HUDEP-2 (cell line): ENCODE data around the gene ANAPC7.
"Not testable (repeated sequence)": the region's sequence is repeated elsewhere in the genome, so short reads cannot be mapped to it uniquely, and the experiment has no call there.

Source experiments
- DNase-seq, 76 experiments: peaks; one replicate each; lab custom pipeline; 2025; ENCODE audit not compliant: unreplicated experiment in 76 of 76; lab: John Stamatoyannopoulos, UW

ANAPC7 gene

DNA sequence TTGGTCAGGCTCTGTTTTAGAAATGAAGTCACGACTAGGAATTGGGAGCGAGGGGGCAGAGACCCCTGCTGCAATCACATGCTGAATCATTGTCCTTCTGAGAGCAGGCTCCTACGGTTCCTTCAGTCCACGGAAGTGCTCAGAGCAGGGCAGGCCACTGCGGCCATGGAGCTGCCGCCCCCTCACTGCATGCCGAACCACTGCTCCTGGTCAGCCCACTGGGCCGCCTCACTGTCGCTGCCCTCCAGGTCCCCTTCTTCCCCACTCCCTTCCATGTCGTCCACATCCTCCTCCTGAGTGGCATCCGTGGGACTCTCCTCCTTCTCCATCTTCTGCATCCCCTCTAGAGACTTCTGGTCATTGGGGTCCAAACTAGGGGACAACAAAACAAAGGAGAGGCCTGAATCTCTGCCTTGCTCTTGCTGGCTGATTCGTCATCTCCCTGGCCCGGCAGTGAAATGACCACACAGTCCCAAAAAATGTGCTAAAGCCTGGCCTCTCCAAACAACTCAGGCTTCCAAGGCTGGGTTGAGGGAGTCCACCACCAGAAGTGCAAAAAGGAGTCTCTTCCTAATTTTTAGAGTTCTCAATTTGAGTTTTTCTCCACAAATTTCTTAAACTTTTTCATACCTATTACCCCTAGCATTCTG, 29.4 kb downstream of the ANAPC7 start:
- DNase-seq: no peak

DNA sequence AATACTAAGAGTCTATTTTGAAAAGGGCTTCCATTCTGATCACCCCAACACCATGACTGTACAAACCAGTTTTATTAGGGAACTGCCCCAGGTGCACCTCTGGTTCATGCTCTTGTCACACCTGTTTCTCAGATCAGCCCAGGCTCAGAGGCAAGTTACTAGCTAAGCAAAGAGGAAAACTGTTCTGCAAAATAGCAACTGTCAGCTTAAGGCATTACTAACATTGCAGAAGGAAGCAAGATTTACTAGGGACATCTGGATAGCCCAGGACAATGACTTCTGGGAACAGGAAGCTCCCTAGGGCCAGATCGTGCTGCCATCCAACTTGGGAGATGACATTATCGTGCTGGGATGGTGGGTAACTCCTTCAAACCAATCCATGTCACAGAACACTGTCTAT, 30.1 kb downstream of the ANAPC7 start:
- DNase-seq: no peak

DNA sequence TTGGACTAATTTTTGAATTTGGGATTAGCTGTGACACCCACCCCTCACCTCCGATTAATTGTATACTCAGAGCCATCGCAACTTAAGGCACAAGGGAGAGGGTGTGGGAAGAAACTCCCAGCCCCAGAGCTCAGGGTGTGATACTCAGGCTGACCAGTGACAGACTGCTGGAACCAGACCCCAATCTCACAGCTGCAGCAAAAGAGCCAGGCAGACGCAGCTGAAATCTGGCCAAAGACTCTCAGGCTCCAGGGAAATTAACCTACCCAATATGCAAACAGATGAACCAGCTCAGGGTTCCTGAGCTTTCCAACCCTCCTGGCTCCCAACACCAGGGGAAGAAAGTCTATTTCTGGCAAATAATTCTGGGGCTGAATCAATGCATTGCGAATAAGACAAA, 30.5 kb downstream of the ANAPC7 start:
- no peak for DNase-seq

DNA sequence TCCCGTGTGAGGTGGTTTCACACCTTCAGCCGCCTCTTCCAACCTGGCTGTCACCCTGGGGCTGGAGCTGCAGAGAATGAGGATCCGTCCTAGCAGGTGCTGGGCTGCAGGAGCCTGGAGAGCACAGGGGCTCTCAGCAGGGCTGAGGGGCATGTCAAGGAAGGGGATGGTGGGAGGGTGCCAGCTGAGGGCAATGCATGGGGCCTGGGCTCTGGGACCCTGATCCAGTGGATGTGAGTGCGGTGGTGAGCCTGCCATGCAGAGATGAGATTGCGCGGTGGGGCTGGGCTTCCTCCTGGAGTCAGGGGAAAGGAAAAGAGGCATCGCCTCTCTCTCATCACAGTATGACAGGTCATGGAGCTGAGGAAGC, 31.5 kb downstream of the ANAPC7 start:
- no peak for DNase-seq

DNA sequence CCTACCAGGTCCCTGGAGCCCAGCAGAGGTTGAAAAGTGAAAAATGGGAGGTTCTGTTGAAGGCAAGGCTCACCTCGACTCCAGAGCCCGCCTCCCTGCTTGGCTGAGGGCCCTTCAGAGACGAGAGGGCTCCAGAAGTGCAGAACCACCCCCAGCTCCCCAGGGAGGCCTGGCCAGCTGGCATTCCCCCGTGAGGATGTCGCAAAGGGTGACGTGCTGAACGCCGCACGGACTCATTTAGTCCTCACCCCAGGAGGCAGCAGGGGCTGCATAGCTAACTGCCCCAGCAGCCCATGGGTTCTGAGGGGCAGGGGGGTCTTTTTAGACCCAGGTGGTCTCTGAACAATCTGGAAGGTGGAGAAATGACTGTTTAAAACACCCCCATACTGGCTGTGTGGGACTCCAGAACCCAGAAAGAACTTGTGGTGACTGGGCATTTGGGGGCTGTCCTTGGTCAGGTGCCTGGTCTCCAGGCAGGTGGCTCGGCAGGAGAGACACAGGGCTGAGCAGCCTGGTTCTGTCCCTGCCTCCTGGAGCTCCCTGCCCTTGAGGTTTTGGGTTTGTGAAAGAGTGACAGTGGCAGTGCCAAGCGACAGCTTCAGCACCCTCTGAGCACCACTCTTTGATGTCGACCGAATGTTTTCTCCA, 32.0 kb downstream of the ANAPC7 start:
- no peak for DNase-seq

DNA sequence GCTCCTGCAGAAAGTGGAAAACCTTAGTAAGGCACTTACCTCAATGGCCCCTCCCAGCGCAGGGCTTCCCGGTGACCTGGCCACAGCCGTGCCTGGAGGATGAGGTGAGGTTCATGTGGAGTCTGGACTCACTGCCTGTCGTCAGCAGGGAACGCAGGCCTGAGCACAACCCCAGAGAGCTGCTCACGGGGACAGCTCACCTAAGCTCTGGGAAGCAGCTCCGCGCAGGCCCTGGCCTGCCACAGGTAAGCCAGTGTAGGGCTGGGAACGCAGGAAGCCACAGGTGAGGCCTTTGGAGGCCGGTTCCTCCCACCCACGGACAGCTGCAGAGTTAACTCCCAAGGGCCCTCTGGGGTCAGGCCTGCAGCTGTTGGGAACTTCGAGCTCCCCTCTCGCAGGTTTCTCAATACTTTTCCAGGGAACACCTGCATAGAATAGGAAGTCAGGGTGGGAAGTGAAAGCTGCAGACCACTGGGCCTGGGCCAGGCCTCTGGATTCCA, 32.7 kb downstream of the ANAPC7 start:
- no peak for DNase-seq

DNA sequence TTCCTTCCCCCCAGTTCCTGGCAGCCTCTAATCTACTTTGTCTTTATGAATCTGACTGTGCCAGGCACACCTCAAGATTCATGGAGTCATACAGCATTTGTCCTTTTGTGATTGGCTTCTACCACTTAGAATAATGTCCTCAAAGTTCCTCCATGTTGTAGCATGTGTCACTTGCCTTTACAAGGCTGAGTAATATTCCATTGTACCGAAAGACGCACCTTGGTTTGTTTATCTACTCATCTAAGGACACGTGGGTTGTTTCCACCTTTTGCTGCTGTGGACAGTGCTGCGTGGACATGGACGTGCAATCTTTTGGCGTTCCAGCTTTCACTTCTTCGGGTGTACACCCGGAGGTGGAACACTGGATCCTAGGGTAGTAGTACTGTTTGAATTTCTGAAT, 33.5 kb downstream of the ANAPC7 start:
- DNase-seq: no peak

DNA sequence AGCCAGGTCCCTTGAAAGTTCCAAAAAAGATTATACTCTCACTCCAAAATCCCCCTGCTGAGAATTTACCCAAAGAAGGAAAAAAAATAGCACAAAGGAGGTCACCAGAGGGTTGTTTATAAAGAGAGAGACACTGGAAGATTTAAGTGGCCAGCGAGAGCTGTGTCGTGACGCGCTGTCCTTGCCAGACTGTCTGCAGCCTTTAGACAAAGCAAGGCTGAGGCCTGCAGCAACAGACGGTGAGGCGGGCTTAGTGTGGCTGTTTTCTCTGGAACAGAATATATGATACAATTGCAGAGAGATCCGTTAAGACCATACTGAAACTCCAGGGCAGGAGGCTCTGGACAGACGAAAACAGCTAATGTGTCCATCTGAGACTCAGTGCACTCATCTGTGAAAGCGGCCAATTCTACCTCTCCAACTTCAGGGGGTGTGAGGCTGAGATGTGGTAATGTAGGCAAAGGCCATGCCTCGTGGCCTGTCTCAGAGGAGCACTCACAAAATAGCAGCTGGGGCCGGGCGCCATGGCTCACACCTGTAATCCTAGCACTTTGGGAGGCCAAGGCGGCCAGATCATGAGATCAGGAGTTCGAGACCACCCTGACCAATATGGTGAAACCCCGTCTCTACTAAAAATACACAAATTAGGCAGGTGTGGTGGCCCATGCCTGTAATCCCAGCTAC, 36.2 kb downstream of the ANAPC7 start:
- no peak for DNase-seq

DNA sequence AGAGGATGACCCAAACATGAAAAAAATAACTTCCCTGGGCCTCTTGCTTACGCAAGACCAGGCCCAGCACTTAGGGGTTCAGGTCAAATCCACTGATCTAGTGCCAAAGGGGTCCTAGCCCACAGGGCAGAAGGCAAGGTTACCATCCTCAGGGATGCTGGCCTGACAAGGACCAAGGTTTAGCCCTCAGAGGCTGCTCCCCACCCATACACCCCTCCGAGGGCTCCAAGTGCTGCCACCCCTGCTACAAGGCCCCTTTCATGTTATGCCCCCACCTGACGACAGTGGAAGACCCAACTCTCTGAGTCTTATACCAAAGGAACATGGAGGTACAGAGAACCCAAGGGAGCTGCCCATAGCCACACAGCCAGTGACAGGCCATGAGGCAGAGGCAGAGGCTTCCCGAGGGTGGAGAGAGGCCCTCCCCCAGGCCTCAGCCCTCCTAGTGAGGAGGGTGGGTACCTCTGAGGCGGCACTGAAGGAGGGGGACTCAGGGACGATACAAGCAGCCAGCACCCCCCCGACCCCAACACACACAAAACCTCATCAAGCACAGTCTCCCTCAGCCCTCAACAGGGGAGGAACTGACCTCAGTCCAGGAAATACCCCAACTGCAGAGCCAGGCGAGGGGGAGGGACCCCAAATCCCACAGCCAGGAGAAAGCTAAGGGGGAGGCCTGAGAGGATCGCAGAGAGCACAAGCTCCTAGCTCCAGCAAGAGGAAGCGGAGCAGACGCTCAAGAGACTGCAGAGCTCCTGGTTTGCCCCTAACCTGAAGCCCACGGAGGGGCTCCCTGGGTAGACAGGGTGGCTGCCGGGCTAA, 37.0 kb downstream of the ANAPC7 start:
- no peak for DNase-seq

DNA sequence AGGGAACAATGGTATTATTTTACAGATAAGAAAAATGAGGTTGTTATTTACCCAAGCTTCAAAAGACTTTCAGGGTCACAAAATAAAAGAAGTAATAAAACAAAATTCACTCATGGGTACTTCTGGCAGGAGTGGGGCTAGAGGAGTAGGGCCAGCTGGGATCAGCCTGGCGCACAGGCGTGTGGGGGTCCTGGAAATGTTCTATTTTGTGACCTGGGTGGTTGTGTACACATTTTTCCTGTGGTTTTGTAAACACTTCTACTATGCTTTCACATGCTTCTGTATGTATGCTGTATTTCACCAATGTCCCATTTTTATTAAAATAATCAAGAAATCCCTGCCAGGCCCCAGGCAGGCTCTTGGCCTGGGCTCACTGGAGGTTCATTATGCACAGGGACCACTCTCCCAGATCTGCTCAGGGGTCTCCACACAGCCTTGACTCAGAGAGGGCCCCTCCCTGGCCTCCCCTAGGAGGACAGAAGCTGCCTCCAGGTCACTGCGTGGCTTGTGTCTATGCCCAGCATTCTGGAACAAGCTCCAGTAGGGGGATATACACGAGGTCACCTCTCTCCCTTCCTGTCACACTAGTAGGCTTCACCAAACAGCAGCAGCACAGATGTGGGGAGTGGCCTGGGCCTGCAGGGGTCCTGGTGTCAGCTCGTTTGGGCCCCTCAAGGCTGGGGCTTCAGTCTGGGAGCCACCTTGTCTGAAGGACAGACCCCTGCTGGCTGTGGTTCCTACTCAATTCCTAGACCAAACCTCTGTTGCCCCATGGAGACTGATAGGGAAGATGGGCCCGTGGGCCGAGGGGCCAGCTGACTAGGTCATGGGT, 37.8 kb downstream of the ANAPC7 start:
- DNase-seq: no peak

DNA sequence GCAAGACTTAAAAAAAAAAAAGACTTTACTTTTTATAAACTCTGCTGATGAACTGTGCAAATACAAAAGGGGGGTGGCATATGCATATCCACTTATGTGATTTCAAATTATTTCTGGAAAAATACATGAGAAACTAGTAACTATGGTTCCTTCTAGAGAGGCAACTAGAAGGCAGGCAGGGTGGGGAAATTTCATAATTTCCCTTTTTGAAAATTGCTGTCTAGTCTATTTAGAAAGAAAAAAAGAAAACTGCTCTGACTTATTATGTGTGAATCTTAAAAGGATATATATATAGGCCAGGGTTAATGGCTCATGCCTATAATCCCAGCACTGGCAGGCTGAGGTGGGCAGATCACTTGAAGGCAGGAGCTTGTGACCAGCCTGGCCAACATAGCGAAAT, 42.3 kb downstream of the ANAPC7 start:
- DNase-seq: no peak

DNA sequence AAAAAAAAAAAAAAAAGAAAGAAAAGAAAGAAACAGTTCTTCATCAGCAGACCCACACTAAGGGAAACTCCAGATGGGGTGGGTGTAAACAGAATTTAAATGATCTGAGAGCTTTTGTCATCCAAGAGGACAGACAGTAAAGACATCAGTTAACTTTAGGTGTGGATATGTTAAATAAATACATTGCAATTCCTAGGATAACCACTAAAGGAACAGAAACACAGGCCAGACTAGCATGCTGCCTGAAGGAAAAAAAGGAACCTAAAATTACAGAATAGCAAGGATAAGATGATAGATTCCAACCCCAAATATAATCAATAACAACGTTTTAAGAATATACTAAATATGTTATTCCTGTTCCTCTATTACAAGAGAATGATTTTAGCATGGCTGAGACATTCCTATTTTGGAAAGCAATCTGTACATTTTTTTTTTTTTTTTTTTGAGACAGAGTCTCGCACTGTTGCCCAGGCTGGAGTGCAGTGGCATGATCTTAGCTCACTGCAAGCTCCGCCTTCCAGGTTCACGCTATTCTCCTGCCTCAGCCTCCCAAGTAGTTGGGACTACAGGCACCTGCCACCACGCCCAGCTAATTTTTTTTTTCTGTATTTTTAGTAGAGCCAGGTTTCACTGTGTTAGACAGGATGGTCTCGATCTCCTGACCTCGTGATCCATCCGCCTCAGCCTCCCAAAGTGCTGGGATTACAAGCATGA, 45.0 kb downstream of the ANAPC7 start:
- DNase-seq: not testable (repeated sequence)

DNA sequence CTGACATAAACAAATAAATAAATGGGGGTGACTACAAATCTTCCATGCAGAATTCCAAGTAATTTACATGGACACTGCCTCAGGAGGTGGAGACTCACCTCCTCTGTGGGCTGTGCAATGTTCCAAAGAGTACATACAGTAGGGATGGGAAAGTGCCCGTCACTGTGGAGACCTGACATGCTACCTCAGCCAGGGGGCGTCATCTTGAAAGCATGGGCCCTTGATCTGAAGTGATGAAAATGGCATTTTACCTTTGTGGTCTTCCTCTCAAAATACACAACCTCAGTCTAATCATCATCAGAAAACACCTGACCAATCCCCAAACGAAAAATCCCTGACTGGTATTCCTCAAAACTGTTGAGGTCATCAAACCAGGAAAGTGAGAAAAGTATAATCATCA, 48.4 kb downstream of the ANAPC7 start:
- DNase-seq: peak in 15 of 76 experiments; percentile 1 to 25 (median 11)

DNA sequence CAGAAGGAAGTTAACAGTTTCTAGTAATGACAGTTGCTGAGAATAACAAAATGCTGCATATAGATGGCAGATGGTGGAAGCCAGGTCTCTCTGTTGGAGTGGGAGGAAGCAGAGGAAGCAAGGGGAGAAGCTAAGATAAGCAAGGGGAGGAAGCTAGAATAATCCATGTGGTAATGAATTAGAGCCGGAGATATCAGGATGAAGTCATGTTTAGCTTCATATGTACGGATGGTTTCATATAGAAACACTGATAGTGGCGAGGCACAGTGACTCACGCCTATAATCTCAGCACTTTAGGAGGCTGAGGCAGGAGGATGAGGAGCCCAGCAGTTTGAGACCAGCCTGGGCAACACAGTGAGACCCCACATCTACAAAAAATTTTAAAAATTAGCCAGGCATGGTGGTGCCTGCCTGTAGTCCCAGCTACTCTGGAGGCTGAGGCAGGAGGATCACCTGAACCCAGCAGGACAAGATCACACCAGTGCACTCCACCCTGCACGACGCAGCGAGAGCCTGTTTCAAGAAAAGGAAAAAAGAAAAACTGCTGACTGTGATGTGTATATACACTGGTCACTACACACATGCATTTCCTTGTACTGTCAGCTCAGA, 49.2 kb downstream of the ANAPC7 start:
- peak in 32 of 76 experiments; percentile 8 to 75 (median 26) for DNase-seq

DNA sequence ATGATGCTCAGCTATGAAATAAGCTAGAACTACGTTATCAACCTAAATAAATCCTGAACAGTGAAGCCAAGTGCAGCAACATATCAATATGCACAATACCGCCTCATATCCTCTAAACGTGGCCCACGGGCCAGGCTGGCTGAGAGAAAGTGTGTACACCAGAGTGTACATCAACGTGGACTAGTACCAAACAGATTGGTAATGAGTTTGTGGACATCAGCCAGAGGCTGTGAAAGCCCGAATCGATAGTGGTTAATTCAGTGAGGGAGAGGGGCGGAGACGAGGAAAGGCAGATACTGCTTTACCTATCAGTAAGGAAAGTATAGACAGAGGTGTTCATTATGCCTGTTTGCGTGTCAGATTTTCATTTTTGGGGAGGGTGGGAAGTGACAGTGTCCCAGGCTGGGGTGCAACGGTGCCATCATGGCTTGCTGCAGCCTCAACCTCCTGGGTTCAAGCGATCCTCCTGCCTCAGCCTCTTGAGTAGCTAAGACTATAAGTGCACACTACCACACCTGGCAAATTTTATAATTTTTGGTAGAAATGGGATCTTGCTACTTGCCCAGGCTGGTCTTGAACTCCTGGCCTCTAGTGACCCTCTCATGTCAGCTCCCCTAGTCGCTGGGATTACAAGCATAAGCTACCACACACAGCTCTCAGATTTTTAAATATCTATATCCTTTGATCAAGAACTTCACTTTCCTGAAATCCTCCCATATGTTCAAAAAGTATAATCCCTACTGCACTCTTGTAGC, 50.1 kb downstream of the ANAPC7 start:
- no peak for DNase-seq

DNA sequence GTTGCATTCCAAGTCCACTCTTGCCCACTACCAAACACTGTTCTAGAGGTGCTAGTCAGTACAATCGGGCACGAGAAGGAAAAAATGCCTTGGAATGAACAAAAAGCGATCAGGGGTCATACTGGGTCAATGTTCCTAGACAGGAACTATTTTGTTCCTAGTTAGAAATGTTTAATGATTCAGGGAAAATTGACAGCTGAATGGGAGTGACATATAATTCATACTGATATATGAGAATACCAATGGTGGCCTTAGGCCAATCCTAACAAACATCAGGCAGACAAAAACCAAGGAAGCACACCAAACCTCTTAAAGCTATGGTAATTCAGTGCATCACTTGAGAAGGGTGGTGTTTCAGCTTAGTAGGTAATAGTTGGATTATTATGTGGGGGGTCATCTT, 51.1 kb downstream of the ANAPC7 start:
- DNase-seq: no peak

DNA sequence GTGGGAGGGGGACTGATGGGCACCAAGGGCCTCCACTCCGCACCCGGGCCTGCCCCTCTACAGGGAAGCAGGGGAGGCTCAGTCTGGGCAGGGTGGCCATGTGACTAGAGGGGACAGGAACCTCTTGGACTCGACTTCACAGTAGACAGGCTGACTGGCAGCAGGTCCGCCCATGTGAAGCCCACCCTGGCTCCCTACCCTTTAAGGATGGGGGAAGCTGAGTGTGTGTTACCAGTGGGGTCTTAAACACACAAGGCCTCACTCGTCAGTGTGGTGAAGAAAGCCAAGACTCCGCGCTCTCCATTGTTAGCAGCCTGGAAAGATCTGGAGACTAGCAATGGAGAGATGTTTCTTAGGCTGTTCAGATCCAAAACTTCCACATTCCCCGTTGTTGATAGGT, 52.4 kb downstream of the ANAPC7 start:
- no peak for DNase-seq

DNA sequence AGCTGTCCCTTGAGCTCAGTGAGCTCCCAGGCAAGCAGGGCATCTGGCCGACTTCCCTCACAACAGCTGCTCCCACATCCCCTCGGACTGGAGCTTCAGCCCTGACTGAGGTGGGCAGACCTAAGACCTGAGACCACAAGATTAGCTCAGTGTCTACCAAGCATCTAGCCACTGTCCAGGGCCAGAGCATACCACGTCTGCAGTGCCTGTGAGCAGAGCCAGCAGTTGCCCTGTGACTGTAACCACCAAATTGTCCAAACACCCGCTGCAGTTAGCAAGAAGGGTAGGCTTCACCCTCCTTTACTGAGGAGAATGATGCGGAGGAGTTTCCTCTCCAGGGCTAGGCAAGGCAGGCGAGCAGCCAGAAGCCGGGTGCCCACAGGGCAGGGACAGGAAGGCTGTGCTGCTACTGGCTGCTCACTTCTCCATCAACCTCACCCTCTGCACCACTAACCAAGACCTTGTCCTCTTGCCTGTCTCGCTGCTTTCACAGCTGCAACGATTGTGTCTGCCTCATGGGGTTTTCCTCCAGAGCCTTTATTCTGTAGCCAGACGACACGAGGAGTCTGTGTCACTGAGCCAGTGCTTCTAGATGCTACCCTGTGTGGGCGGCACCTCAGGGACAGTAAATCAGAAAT, 53.9 kb downstream of the ANAPC7 start:
- peak in 12 of 76 experiments; percentile 6 to 32 (median 14) for DNase-seq
